GM19240 (cell line): Measurements from ENCODE around the gene PTGDS.

Experiments
- DNase-seq: peaks from one replicate; pipeline ENCODE4 v3.0.0; 2011; ENCODE audit warnings: low spot score; ENCODE audit not compliant: insufficient read length

The PTGDS gene

DNA sequence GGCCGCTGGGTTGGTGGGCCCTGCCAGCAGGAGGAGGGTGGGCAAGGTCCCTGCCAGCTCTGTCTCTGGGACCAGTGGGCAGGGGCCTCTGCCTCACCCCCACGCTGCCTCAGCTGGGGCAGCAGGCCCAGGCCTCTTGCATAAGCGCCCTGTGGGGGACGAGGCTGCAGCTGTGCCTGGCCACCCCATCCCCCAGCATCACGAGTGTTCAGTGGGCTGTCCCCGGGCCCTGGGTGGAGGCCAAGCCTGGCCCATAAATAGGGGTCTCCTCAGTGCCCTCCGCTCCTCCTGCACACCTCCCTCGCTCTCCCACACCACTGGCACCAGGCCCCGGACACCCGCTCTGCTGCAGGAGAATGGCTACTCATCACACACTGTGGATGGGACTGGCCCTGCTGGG, at the start of gene PTGDS:
Gene PTGDS, plus strand, starts transcription at position 282 of the 400 bp plus-strand sequence. Its CDS starts 75 bp downstream, at position 357.
- no peak for DNase-seq

DNA sequence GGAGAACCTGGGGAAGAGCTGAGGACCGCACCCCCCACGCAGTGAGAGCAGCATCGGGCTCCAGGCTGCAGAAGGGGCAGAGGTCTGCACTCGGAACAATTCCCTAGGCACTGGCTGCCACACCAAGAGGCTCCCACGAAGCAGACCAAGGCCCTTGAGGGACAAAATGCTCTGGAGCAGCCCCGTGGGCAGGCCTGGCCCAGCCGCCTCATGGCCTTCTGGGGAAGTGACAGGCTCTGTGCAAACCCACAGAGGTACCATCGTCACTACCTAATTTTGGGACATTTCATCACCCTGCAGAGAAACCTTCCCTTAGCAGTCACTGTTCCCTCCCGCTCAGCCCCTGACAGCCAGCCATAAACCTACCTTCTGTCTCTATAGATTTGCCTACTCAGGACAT, 48.7 kb upstream of the PTGDS start:
- no peak for DNase-seq

DNA sequence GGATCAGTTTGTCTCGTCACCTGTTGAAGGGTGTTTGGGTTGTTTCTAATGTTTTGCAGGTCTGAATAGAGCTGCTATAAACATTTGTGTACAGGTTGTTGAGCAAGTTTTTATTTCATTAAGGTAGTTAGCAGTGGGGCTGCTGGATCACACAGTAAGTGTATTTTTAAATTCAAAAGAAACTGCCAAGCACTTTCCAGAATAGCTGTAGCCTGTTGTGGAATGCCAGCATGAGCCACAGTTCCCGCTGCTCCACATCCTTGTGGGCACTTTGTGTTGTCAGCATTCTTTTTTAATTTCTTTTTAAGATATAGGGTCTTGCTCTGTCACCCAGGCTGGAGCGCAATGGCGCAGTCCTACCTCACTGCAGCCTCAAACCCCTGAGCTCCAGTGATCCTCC, 47.3 kb upstream of the PTGDS start:
- DNase-seq, result no peak

DNA sequence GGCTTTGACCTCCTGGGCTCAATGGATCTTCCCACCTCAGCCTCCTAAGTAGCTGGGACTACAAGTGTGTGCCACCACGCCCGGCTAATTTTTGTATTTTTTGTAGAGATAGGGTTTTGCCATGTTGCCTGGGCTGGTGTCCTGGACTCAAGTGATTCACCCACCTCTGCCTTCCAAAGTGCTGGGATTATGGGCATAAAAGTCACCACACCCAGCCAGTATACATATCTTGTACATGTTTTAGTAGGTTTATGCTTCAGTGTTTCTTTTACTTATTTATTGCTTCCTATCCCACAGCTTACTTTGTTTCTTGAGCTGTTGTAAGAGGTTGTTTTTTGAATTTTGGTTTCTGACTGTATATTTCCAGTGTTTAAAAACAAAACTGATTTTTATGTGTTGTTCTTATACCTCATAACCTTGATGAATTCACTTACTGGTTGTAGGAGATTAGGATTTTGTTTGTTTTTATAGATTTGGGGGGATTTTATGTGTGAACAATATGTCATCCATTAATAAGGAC, 45.6 kb upstream of the PTGDS start:
- no peak for DNase-seq

DNA sequence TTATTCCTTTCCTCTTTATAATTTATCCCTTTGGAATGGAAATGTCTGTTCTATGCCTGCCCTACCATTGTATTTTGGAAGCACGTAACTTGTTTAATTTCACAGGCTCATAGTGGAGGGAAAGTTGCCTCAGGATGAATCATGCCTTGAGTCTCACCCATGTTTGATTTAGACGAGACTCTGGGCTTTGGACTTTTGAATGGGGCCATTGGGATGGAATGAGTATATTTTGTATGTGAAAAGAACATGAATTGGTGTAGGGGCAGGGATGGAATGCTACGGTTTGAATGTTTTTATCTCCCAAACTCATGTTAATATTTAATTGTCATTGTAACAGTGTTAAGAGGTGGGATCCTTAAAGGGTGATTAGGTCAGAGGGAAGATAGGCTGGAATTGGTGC, 43.0 kb upstream of the PTGDS start:
- no peak for DNase-seq

DNA sequence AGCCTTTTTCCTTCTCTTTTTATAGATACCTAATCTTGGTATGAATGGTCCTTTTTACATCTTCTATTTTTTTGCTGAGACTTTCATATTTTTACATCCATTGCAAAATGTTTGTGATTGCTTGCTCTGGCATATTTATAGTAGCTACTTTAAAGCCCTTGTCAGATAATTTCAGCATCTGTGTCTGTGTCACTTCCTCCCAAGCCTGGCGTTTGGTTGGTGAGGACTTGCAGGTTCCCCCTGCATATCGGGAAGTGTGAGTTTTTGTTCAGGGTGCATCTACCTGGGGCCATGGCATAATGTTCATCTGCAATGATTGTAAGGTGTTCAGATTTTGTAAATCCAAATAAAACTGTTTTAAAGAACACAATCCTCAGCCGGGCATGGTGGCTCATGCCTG, 41.7 kb upstream of the PTGDS start:
- no peak for DNase-seq

DNA sequence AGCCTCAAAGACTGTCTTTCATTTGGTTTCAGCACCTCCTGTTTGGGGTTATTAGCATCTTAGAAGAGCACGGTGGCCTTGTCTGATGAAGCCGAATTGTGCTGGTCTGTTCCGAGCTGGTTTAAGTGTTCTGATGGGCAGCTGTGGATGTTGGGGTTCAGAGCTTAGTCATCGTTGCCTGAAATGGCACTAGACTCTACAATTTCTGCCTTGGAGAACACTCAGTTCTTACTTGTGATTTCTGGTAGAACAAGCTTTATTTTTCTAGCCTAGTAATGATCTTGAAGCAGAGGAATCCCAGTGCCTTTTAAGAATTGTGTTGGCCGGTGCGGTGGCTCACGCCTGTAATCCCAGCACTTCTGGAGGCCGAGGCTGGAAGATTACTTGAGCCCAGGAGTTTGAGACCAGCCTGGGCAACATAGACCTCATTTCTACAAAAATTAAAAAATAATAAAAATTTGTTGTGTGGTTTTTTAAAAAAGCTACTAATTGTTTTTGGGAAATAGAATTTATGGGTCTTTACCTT, 40.6 kb upstream of the PTGDS start:
- DNase-seq, result no peak

DNA sequence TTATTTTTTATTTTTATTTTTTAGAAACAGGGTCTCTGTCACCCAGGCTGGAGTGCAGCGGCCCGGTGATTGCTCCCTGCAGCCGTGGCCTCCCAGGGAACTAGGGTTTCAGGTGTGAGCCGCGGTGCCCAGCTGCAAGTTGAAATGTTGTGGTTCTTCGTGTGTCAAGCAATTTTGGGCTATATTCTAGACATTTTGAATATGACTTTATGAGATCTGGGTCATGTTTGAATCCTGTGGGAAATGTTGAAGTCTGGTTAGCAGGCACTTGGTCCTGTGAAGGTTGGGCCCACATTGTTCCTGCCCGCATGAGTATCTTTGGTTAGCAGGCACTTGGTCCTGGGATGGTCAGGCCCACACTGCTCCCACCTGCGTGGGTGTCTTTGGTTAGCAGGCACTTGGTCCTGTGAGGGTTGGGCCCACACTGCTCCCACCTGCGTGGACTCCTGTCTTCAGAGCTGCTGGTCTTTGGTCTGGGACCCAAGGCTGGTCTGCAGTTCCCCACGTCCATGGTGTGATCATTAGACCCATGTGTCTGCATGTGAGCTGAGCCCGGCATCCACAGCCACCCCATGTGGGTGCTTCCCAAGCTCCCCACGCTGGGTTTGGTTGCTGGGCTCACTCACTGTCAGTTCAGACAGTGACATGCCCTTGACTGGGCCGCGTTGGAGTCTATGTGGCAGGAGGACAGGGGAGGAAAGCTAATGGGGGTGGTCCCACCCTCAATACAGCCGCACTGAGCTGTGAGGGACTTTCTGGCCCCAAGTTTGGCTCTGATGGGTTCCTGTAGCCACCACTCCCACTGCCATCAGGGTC, 39.9 kb upstream of the PTGDS start:
- DNase-seq, result no peak

DNA sequence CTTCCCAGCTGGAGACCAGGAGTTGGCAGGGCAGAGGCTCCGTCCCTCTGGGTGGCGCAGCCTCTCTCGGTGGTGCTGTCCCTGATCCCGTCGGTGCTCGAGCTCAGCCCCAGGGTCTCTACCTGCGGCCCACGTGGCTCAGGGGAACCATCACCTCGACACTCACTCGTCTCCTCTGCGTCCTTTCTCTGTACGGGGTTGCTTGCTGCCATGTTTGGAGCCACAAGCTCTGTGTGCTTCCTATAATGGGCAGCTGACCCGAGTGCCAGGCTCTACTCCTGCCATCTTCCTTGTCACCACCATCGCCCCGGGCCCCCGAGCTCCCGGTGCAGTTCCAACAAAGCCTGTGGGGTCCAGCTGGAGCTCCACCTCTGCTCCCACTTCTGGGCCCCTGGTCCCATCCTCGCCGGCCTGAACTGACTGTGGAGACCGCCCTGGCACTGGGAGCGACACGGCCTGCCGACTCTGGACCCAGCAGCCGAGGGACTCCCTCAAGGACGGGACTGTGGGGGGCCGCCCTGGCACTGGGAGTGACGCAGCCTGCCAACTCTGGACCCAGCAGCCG, 37.8 kb upstream of the PTGDS start:
- DNase-seq, result no peak

DNA sequence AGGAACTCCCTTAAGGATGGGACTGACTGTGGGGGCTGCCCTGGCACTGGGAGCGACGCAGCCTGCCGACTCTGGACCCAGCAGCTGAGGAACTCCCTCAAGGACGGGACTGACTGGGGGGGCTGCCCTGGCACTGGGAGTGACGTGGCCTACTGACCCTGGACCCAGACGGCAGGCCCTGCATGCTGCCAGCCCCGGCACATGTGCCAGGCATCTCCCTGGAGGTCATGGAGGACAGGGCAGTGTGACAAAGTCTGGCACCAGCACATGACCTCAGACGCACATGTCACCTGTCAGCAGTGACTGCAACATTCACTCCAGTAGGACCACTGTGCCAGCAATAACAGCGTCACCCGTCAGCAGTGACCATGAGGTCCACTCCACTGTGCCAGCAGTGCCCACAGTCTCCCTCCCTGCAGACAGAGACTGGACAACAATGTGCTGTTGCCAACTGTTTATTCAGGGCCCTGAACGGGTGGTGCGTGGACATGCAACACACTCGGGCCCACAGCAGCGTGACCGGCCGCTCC, 37.2 kb upstream of the PTGDS start:
- DNase-seq, result no peak

DNA sequence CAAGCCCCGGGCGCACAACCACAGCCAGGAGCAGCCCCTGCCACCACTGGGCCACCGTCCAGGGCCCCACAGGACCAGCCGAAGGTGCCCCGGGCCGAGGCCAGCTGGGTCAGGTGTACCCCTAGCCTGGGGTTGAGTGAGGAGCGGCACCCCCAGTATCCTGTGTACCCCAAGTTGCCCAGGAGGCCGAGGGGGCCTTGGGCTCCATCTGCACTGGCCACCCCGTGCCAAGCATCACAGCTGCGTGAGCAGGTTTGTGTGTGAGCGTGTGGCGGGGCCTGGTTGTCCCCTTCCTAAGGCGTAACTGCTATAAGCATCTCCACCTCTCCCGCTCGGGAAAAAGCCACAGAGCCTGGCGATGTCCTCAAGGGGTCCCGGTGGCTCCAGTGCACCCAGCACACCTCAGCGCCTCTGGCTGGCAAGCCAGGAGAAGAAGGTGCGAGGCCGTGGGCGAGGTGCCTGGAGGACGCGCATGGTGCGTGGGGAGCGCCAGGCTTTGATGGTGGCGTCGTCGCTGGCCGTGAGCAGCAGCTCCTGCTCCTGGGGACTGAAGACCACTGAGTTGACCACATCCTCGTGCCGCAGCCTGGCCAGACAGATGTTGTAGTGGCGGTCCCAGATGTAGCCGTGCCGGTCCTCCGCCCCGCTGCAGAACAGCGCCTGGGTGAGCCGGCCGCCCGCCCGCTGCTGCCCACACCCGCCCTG, 36.6 kb upstream of the PTGDS start:
- no peak for DNase-seq

DNA sequence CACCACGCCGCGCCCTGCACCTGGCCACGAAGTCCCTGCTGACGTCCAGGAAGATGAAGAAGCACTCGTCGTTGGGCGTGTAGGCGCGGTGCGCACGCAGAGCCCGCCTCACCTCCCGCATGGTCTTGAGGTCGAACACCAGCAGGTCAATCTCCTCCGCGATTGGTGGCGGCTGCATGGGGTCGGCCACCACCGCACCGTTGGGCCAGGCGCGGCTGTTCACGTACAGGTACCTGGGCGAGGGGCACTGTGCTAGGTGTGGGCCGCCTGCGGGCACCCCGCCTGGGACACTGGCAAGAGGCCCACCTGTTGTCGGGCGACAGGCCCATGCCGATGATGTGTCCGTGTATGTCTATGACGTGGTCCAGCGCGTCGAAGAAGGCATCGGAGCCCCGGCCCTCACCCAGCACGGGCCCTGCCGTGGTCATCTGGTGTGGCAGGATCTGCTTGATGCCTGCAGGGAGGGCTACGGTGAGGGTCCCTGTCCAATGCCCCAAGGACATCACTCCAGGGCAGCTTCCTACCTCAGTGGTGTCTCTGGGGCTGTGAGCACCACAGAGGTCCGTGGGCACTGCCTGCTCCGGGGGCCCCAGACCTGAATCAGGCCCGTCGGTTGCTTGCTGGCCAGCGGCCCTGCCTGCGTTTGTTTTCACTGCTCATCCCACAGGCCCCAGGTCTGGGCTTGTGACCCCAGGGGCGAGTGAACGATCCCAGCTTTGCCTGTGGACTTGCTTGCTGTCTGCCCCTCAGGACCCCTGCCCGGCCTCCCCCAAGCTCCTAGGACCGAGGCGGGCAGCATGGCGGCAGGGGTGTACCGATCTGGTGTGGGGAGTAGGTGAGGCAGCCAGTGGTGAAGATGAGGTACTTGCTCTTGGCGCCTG, 35.8 kb upstream of the PTGDS start:
- DNase-seq, result no peak

DNA sequence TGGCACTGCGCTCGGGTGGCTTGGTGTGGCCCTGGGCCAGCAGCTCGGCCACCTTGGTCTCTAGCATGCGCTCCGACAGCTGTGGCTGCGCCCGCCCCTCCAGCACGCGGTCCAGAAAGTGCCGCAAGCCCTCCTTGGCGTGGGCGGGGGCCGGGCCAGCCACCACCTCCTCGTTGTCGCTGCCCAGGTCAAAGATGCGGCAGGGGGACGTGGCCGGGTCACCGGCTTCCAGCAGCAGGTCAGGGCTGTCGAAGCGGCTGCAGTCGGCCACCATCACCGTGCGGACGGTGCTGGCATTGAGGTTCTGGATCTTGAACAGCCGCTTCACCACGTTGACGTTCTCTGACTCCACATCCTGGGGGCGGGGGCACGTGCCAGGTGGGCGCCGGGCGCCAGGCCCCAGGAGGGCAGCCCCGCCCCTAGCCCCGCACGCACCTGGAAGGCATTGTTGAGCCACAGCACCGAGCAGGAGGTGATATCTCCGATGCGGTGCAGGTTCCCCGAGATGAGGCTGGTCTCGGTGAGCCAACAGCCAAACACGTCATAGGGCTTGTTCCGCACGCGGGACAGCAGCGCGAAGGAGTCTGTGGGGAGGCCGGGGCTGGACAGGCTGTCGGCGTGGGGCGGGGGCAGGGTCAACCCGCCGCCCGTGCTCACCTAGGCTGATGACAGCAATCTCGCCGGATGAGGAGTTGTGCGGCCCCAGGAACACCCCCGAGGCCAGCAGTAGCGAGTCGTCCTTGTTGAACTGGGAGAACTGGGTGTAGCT, 35.0 kb upstream of the PTGDS start:
- no peak for DNase-seq

DNA sequence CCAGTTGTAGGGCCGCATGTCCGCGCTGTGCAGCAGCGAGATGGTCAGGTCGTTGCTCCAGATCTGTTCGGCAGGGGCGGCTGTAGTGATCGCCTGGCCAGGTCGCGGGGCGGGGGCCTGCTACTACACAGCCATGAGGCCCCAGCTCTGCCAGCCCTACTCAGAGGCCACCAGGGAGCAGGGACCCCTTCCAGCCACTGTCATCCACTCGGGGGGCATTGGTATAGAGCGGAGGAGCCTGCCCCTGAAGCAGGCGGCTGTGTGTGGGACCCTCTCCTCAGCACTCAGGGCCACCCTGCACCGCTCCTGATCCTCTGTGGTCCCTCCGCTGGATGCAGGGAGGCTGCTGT, 34.4 kb upstream of the PTGDS start:
- DNase-seq, result no peak

DNA sequence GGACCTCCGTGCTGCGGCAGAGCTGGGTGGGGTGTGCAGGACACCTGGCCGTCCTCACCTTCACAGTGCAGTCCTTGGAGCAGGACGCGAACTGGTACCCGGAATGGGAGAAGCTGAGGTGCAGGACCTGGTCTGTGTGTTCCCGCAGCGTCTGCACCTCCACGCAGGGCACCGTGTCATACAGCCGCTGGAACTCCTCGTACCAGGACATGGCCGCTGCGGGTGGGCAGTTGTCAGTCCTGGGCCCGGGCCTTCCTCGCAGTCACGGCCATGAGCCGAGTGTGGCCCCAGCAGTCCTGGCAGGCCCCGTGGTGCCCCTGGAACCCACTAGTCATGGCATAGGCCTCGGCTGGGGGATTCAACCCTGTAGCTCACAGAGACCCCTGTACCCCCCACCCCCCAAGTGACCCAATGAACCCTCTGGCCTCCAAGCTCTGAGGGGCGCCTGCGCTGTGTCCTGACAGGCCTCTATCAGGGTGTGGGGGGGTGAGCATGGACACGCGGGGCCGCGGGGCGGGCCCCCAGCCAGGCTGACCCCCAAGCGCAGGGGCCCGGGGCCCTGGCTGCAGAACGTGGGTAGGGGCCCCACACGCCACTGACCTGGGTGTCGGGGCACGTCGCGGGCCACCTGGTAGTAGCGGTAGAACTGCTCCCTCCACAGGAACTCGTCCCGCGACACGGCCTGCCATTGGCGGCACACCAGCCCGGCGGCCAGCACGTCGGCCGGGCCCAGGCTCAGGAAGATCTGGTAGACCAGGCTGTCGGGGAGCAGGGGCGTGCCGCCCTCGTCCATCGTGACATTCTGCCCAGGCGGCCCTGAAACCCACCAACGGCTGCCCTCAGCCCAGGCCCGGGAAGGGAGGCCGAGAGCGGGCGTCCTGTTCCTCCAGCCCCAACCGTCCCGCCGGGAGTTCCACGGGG, 33.8 kb upstream of the PTGDS start:
- DNase-seq, result peak; percentile 60

DNA sequence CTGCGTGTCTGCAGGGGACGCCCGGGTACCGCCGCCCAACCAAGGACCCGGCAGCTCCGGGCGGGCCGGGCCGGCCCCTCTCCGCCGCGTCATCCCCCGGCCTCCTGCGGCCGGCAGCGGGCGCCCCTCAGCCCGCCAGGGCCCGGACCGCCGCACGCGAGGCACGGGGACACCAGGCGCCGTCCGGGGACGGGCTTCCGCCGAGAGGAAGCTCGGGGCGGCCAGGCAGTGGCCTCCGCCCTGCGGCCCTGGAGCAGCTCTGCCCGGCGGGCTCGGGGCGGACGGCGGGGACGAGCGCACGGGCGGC, 33.1 kb upstream of the PTGDS start:
- DNase-seq, result peak; percentile 65

DNA sequence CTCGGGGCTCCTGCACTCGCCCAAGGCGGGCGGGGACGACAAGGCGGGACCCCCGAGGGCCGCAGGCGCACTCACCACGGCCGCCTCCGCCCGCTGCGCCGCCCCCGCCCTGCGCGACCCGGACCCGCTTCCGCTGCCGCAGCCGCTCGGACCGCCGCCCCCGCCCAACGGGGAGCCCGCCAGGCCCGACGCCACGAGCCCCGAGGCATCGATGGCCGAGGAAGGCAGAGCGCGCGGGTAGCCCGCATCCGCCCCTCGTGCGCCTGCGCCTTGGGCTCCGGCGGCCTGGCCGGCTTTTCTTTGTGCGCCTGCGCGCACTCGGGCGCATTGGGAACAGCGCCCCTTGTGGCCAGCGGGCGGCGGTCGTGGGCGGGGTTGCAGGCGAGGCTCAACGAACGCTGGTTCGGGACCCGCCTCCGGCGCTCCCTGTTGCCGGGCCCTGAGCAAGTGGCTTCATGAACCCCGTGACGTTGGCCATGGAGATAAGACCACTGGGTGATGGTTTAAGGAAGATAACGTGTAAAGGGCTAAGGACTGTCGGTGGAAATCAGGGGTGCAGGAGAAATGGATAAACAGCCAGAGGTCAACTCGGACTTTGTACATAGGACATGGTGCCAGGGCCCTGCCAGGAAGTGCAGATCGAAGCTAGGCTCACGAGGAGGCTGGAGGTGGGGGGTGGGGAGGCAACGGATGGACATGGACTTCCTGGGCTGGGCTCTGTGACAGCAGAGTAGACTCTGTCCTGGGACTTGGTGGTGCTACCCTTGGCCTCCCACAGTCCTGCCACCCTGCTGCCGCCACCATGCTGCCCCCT, 32.6 kb upstream of the PTGDS start, which contains the start of the genes C8G and FBXW5:
Gene C8G, plus strand, starts transcription at position 725 of the 814 bp plus-strand sequence. Its CDS starts 78 bp downstream, at position 803.
Gene FBXW5, minus strand, starts transcription at position 220 of the 814 bp plus-strand sequence. CDS start 655 bp downstream, outside the sequence.
- DNase-seq, result peak; percentile 96
